ENCODE measurements around the gene SRRM2.

DNA sequence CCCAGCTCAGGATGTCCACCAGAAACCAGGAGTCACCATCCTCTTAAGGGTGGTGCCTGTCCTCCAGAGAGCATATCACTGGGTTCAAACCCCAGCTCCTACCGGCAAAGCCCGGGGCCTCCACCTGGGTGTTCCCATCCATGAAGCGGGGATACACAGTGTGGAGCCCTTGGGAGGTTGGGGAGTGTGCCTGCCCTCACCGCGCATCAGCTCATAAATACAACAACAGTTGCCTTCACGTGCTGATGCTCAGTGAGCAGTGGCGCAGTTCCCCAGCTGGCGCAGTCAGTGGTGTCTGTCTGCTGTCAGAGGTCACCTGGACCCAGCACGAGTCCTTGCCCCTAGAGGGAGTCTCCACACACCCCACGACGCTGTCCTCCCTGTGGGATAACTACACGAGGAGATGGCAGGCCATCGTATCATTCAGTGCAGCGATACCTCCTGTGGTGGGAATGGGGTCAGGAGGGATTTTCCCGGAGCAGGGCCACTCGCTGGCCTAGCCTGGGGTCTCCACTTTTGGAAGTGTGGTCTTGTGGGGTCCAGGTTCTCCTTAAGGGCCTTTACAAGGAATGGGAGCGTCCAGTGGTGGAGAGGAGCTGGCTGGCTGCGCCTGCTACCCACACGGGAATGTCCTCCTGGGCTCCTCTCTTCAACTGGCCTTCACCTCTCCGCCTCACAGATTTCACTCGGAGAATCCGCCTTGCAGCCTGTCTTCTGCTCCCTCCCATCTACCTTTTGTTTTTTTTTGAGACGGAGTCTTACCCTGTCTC lies 26.9 kb downstream of the SRRM2 start:
- TF ChIP-seq, protein P1, sequence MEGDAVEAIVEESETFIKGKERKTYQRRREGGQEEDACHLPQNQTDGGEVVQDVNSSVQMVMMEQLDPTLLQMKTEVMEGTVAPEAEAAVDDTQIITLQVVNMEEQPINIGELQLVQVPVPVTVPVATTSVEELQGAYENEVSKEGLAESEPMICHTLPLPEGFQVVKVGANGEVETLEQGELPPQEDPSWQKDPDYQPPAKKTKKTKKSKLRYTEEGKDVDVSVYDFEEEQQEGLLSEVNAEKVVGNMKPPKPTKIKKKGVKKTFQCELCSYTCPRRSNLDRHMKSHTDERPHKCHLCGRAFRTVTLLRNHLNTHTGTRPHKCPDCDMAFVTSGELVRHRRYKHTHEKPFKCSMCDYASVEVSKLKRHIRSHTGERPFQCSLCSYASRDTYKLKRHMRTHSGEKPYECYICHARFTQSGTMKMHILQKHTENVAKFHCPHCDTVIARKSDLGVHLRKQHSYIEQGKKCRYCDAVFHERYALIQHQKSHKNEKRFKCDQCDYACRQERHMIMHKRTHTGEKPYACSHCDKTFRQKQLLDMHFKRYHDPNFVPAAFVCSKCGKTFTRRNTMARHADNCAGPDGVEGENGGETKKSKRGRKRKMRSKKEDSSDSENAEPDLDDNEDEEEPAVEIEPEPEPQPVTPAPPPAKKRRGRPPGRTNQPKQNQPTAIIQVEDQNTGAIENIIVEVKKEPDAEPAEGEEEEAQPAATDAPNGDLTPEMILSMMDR (IDR thresholded peaks at IDR 0.05; ENCODE audit: low read depth, low read length): no peak
- no peak for TF ChIP-seq EZH2phosphoT487 (IDR thresholded peaks at IDR 0.05; ENCODE audit: low read depth)
